ENCODE data around the gene HSDL1. TPM values are rescaled to one million over a fixed set of nuclear protein-coding genes. Genes with fewer than 3 reads are reported as not detected.

The HSDL1 gene
- total RNA-seq, 2 donors from 2014 or later, result 6.3 to 8.0 TPM

GRCh38 chr16:84180519-84181140 lies 35.7 kb upstream of the HSDL1 start:
- Histone ChIP-seq H3K36me3 (replicated peaks in 1 of 2; ENCODE audit: insufficient read depth in 1 of 2, low read depth in 2 of 2) (peaks cover 0 to 21% of the 10 kb centered on the region in 2 donors), H3K9me3 (no peaks in the 10 kb centered on the region), H3K27me3 (no peaks in the 10 kb centered on the region), H3K4me1 (peaks cover 40% of the 10 kb centered on the region), H3K27ac (no peak overlapping the region), H3K4me3 (no peak overlapping the region)
- TF ChIP-seq, protein P1, sequence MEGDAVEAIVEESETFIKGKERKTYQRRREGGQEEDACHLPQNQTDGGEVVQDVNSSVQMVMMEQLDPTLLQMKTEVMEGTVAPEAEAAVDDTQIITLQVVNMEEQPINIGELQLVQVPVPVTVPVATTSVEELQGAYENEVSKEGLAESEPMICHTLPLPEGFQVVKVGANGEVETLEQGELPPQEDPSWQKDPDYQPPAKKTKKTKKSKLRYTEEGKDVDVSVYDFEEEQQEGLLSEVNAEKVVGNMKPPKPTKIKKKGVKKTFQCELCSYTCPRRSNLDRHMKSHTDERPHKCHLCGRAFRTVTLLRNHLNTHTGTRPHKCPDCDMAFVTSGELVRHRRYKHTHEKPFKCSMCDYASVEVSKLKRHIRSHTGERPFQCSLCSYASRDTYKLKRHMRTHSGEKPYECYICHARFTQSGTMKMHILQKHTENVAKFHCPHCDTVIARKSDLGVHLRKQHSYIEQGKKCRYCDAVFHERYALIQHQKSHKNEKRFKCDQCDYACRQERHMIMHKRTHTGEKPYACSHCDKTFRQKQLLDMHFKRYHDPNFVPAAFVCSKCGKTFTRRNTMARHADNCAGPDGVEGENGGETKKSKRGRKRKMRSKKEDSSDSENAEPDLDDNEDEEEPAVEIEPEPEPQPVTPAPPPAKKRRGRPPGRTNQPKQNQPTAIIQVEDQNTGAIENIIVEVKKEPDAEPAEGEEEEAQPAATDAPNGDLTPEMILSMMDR (IDR thresholded peaks at IDR 0.05), result no peak
- no peak for TF ChIP-seq POLR2A (IDR thresholded peaks at IDR 0.05)
- DNase-seq, result no peak
- WGBS, 2 donors, result 83 to 84% methylated on average over 14 to 21 of the region's 21 CpGs
- intact Hi-C loops (cut with DNase I), result loop anchor here (5.0 to 10.0 kb wide), 2 partner anchors 33 to 96 kb away; partner anchors contain the start of genes DNAAF1 and HSDL1
- ATAC-seq, result no peak

DNA sequence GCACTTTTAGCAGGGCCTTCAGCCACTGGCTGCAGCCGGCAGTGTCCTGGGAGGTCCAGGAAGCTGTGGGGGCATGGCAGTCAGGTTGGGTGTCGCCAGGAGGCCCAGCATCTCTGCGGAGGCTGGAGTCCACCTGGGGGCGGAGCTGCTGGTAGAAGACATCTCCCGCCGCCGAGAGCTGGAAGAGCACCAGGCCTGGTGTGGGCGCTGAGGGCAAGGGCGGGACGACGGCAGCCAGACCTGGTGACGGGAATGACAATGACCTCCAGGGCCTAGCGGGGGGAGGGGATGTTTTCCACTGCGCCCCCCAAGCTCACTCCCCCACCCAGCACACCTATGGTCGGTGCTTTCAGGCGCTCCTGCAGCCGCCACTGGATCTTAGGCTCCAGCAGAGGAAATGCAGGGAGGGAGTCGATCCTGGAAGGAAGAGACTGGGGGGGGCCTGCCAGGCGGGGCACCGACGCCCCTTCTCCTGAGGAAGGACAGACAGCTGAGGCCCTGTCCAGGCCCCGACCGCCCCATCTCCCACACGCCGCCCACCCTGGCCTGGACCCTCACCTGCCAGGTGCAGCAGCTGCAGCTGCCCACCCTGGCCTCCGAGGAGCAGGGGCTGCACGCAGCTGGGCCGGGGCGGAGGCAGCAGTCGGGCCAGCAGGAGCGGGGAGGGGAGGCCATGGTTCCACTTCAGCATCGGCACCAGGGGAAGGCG lies 34.8 kb upstream of the HSDL1 start:
- no peaks in the 10 kb centered on the region for H3K9me3 ChIP-seq
- H3K4me1 ChIP-seq, result peaks cover 38% of the 10 kb centered on the region
- no peak for DNase-seq
- intact Hi-C loops (cut with DNase I), result loop anchor here (5.0 to 10.0 kb wide), 2 partner anchors 32 to 95 kb away; partner anchors contain the start of genes DNAAF1 and HSDL1
- ATAC-seq, result no peak
- no peak overlapping the region for H3K27ac ChIP-seq
- H3K4me3 ChIP-seq, result no peak overlapping the region
- TF ChIP-seq, protein P1 (IDR thresholded peaks at IDR 0.05), result no peak
- TF ChIP-seq POLR2A (IDR thresholded peaks at IDR 0.05), result no peak
- 89 to 96% methylated on average over 9 to 32 of the region's 33 CpGs for WGBS, 2 donors
- H3K27me3 ChIP-seq, result no peaks in the 10 kb centered on the region
- H3K36me3 ChIP-seq (replicated peaks in 1 of 2; ENCODE audit: insufficient read depth in 1 of 2, low read depth in 2 of 2), result peaks cover 0 to 21% of the 10 kb centered on the region in 2 donors

DNA sequence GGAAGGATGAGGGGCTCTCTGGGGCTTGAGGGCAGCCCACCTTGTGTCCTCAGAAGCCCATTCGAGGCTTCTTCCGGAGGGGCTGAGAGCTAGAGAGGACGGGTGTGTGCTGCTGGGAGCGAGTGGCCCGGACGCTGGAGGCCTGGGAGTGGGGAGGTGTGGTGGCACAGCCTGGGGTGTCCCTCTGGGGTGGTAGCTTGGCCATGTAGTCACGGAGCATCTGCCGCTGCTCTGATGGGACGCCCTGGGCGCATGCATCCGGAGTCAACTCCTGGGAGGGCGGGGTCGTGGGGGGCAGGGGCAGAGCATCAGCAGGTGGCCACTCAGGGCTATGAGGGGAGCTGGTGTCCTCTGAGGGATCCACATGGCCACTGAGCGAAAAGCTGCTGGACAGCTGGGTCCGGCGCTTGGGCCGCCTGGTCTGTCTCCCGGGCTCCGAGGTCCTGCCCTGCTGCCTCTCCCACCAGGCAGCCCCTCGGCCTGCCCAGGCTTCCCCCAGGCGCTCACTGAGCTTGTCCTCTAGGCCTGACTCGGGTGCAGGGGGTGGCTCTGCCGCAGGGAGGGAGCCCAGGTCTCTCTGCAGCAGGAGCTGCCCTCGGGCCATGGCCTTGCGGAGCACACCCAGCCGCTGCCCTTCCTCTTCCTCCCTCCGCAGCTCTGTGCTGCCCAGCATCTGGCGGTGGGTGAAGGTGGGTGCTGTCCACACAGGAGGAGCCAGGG lies 34.1 kb upstream of the HSDL1 start:
- Histone ChIP-seq H3K4me3 (no peak overlapping the region), H3K36me3 (replicated peaks in 1 of 2; ENCODE audit: insufficient read depth in 1 of 2, low read depth in 2 of 2) (peaks cover 0 to 21% of the 10 kb centered on the region in 2 donors), H3K27ac (no peak overlapping the region), H3K27me3 (no peaks in the 10 kb centered on the region), H3K9me3 (no peaks in the 10 kb centered on the region), H3K4me1 (peaks cover 31% of the 10 kb centered on the region)
- intact Hi-C loops (cut with DNase I), result no loop called here
- ATAC-seq (no peak), DNase-seq (no peak)
- WGBS, 2 donors, result 91 to 93% methylated on average over 7 to 27 of the region's 28 CpGs
- TF ChIP-seq POLR2A (IDR thresholded peaks at IDR 0.05), result no peak
- TF ChIP-seq, protein P1 (IDR thresholded peaks at IDR 0.05), result no peak

- ATAC-seq, result no peak
These were observed 33.3 kb upstream of the HSDL1 start for GRCh38 chr16:84178146-84178765.

More at GRCh38 chr16:84178146-84178765, 33.3 kb upstream of the HSDL1 start:
- intact Hi-C loops (cut with DNase I), result no loop called here
- Histone ChIP-seq H3K4me1 (peaks cover 24% of the 10 kb centered on the region), H3K9me3 (no peaks in the 10 kb centered on the region), H3K27ac (peak overlapping the region in 2 of 4 donors; percentile 49 to 70), H3K4me3 (no peak overlapping the region), H3K27me3 (no peaks in the 10 kb centered on the region), H3K36me3 (replicated peaks in 1 of 2; ENCODE audit: insufficient read depth in 1 of 2, low read depth in 2 of 2) (peaks cover 0 to 21% of the 10 kb centered on the region in 2 donors)
- no peak for DNase-seq
- WGBS, 2 donors, result 81 to 95% methylated on average over 4 to 15 of the region's 15 CpGs
- TF ChIP-seq, protein P1 (IDR thresholded peaks at IDR 0.05), result no peak
- TF ChIP-seq POLR2A (IDR thresholded peaks at IDR 0.05), result no peak

Measured in body of pancreas (tissue), 4 donors.